HG03097 (cell line): ENCODE data around the gene PKD1.
"Not testable (repeated sequence)": the region's sequence is repeated elsewhere in the genome, so short reads cannot be mapped to it uniquely, and the experiment has no call there.

Experiments
- ATAC-seq: cut with Tn5 transposase; IDR thresholded peaks from one replicate; pipeline ENCODE4 v1.9.1; 2021; ENCODE audit not compliant: unreplicated experiment, low FRiP score

PKD1 gene

DNA sequence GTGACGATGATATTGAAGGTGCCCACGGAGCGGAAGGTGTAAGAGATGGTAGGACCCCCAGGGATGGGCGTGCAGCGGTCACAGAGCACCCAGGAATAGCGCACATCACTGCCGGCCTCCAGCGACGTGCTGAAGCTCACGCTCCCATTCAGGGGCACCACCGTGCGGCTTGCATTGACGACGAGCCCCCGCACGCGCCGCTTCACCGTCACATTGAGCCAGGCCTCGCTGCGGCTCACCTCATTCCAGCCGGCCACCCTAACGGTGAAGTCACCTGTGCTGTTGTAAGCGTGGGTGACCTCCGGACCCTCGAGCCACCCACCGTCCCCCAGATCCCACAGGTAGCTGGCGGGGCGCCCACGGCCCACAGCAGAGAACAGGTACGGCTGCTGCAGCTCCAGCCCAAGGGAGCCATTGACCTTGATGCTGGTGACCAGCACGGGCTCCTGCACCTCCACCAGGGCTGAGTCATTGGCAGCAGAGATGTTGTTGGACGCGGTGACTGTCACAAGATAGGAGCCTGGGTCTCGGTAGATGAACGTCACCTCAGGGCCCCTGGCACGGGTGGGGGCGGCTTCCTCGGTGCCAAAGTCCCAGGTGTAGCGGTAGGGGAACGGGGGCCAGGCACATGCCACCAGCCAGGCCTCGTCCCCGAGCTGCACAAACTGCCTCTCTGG lies 25.2 kb downstream of the PKD1 start:
- ATAC-seq, result not testable (repeated sequence)

DNA sequence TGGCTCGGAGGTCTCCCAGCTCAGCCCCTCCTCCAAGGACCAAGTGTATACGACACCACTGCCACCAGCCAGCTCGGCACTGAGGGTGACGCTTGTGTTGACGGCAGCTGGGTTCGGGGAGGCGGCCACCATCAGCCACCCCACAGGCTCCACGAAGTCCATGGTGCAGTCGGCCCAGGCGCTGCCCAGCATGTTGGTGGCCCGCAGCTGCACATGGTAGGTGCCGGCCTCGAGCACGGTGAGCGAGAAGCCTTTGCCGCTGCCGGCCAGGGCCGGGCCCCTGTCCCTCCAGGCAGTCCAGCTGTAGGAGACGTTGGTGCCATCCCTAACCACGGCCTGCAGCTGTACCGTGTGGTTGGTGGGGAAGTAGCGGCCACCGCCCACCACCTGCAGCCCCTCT lies 25.8 kb downstream of the PKD1 start:
- not testable (repeated sequence) for ATAC-seq

- ATAC-seq, result not testable (repeated sequence)
Observed at GRCh38 chr16:2109271-2109580, 26.5 kb downstream of the PKD1 start.

- ATAC-seq, result not testable (repeated sequence)
Observed at GRCh38 chr16:2108446-2109270, 27.0 kb downstream of the PKD1 start.

DNA sequence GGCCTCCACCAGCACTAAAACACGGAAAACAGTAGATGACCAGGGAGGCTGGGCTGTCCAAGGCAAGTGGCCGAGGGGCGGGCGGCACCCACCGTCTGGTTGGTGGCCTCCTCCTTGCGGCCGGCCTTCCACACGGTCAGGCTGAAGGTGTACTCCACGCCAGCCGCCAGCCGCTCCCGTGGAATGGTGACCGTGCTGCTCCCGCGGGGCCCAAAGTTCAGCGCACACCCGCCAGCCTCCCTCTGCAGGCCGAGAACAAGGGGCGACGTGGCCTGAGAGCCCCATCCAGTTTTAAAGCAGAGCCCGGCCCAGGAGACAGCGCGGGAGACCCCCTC lies 27.9 kb downstream of the PKD1 start:
- not testable (repeated sequence) for ATAC-seq

DNA sequence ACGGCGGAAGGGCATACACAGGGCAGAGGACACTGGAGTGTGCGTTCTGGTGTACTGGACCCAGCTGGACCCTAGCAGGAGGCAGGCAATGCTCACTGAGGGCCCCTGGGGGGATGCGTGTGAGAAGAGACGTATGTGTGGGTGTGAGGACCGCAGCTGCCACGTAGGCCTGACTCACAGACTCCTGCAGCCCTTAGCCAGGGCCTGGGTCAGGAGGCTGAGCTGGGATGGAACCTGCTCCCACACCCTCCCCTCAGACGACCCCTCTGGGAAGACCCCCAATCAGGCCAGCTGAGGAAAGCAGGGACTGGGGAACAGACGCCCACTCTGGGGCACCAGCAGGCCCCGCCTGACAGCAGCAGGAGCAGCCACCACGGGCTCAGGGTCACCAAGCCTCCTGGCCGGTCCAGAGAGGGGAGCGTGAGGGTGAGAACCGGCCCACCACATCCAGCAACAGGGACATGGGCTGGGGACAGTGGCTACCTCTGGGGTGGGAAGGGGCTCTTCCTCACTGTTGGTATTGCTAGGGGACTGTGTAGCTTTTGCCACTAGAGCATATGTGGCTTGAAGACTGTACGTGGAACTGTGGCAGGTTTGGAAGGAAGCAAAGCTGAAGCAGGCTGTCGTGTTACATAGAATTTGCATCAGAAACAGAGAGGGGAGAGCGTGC lies 28.4 kb downstream of the PKD1 start:
- ATAC-seq, result not testable (repeated sequence)

DNA sequence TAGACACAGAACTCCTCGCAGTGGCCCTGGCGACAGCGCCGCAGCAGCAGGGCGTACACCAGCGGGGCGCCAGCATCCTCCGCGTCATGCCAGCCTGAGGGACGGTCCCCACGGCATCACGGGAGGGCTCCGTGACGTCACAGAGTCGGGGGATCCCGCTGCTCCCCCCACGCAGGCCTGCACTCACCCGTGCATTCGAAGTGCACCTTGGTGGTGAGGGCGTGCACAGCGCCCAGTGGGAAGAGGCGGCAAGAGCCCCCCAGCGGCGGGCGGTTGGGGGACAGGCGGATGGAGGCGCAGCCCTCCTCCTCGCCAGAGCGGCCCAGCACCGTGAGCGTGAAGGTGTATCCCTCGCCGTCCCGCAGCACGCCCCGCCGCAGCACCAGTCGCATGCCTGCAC lies 29.5 kb downstream of the PKD1 start:
- ATAC-seq, result not testable (repeated sequence)

DNA sequence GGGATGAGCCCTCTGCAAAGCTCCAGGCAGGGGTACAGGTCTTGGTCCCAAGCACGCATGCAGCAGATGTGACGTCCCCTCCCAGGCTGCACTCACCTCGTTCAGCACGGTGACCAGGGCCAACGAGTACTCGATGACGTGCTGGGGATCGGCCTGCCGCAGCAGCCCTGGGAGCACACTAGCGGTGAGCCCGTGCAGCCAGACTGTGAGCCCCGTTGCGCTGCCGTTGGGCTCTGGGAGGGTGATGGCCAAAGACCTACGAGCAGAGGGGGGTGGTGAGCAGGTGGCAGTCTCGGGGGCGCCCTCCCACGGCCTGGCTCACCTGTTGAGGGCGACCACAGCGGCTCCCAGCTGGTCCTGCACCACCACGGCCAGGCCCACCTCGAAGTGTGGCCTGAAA lies 29.9 kb downstream of the PKD1 start:
- ATAC-seq, result not testable (repeated sequence)

DNA sequence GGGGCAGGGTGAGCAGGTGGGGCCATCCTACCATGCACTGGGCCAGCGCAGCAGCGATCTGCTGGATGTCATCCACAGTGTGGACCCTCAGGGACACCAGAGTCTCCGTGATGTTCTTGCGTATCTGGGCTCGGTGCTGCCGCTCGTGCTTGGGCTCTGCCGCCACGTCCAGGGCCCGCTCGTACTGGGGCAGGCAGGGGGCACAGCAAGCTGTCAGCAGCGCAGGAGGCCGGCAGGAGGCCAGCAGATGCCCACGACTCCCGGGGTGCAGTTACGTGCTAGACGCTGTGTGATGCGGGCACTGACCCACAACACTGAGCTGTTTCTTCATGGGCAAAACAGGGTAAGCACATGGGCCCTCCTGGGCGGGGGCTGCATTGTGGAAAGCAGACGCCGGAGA lies 30.4 kb downstream of the PKD1 start:
- ATAC-seq, result not testable (repeated sequence)

DNA sequence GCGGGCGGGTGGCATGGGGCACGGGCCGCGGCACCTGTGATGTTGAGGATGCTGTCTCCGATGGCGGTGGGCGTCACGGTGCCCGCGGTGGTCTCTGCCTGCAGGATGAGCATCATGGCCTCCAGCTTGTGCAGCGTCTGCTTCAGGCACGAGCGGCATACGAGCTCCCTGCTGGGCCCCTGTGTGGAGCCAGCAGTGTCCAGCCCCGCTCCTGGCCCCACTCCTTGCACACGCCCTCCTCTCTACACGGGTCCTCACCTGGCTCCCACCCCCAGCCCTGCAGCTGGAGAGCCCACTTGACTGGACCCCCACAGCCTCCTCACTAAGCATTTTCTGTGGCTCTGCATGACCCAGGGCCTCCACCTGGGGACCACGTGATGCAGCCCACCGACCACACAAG lies 31.2 kb downstream of the PKD1 start:
- not testable (repeated sequence) for ATAC-seq

GRCh38 chr16:2102471-2102870 lies 33.2 kb downstream of the PKD1 start:
- ATAC-seq, result no peak

DNA sequence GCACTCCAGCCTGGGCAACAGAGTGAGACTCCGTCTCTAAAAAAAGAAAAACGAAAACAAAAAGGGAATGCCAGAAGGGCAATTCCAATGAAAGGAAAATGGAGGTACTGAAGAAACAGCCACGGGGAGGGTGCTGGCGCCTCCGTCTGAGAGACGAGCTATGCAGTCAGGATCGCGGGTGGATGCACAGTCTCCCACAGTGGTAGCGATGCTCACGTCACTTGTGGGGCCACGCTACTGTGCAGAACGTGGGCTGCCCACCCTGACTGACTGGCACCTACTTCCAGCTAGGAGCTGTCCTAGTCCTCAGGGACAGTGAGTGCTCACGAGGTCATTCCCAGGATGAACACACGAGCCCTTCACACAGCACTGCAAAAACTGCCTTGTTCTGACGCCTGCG lies 34.1 kb downstream of the PKD1 start:
- not testable (repeated sequence) for ATAC-seq

DNA sequence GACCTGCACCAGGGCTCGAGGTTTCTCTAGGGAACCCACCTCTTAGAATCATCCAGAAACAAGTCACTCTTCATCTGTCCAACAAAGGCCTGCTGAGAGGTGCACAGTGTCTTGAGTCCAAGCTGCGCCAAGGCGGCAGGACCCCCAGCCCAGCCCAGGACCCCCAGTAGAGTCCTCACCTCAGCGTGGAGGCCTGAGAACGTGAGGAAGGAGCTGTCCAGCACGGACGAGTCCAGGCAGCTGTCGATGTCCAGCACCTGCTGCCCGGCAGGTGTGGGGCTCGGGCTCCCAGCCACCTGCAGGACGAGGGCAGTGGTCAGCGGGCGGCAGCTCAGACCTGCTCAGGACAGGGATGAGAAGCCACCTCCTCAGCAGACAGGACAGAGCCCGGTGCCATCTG lies 38.0 kb downstream of the PKD1 start:
- ATAC-seq, result not testable (repeated sequence)

DNA sequence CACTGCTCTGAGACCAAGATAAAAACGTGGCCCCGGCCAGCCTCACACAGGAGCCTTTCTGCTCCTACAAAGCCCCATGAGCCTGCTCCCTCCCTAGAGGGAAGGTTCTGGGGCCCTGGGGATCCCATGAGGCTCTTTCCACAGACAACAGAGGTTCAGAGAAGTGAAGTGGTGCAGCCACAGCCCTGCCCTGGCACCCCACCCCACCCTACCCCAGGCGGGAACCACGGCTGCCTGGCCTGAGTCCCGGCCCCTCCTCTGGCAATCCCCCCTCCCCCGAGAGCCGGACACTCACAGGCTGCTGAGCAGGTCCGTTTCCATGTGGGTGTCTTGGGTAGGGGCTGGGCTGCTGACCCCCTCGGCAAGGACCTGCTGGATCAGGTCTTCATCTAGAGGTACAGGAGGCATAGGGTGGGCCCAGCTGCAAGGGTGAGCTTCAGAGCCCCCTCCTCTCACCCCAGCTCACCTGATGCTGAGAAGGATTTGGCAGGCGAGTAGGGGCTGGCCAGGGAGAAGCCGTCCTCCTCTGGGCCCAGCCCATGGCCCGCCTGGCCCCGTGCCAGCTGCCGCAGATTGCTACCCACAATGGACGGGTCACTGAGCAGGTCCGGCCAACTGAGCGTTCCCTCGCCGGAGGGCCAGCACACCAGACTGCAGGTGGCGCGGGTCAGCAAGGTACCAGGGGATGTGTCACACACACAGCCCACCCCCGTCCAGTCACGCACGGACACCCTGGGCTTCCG lies 38.7 kb downstream of the PKD1 start:
- ATAC-seq, result no peak

GRCh38 chr16:2095918-2096582 lies 39.6 kb downstream of the PKD1 start:
- ATAC-seq, result no peak

DNA sequence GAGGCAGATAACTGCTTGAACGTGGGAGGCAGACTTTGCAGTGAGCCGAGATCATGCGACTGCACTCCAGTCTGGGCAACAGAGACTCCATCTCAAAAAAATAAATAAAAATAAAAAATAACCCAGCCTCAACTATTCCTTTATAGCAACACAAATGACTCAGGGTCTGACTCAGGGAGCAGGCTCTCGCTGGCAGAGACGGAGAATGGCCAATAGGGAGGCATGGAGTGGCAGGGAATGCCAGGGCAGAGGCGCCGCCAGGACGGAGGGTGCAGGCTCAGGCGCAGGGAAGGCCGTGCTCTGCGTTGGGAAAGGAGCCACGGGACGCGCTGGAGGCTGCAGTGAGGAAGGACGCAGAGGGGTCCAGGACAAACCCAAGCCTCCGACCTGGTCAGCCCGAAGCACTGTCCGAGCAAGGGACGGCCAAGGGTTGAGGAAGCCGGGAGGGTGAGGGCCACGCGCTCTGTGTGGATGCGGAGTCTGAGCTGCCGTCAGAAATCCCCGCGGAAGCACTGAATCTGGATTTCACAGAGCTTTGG lies 40.3 kb downstream of the PKD1 start:
- ATAC-seq, result no peak

GRCh38 chr16:2093793-2094192 lies 41.9 kb downstream of the PKD1 start:
- no peak for ATAC-seq

DNA sequence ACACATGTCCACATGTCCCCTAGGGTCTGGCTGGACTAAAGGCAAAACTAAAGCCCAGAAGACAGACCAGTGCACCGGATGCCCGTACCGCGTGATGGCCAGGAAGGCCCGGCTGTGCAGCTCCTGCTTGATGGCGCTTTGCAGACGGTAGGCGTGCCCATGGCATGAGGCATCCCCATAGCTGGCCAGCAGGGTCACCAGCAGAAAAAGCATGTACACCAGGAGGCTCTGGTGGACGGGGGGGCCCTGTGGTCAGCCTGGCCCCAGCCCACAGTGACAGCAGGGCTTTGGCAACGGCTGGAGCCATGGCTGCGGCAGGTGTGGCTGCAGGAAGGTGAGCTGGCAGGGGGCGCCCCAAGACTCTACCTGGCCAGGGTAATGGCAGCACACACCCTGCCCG lies 42.8 kb downstream of the PKD1 start:
- ATAC-seq, result no peak

DNA sequence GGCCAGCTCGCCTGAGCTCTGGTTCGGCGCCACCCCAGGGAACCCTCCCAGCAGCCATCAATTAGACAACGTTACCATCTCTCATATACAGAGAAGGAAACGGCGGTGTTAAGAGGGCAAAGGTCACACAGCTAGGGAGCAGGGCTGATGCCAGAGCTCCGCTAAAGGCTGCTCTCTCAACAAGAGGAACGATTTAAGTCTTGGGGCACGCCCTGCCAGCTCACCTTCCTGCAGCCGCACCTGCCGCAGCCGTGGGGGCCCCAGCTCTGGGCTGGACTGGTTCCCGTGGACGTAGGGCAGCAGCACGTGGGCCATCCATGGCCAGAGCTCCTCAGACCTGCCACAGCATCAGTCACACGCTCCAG lies 43.5 kb downstream of the PKD1 start:
- ATAC-seq, result no peak

DNA sequence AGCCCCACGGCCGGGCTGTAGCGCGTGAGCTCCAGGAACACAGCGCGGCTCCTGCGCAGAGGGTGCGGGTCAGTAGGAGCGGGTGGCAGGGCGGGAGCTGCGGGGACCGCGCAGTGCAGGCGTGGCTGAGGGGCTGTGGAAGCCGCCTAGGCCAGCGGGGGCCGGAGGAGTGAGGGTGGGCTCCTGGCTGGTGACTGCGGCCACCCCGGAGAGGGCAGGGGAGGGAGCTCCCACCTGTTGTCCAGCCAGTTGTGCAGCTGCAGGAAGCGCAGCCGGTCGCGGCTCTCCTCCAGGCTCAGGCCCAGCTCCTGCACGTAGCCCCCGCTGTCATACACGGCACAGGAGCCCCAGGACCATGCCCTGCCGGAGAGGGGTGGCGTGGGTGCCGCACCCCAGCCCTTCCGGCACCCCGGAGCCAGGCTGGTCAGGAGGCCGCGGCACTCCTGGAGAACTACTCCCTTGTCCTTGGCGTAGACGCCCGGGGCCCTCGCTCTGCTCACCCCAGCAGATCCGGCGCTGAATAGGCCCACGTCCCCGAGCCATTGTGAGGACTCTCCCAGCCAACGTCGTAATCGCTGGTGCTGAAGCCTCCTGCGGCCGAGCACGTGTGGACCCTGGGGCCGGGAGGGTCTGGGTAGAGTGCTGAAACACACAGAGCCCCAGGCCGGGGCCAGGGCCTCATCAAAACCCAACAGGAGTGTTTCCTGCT lies 44.0 kb downstream of the PKD1 start:
- no peak for ATAC-seq
